ENCODE results near the gene DUSP7. TPM values are rescaled to one million over a fixed set of nuclear protein-coding genes. Genes with fewer than 3 reads are reported as not detected.

DUSP7 gene
- total RNA-seq, 1 donor from 2014 or later = 25.9 TPM

GRCh38 chr3:52040600-52040999 is 15.8 kb downstream of the DUSP7 start:
- Mint-ChIP-seq H3K4me3 (peak overlapping the region; percentile 17), H3K4me1 (ENCODE audit: unreplicated experiment) (peaks cover 32% of the 10 kb centered on the region), H3K27me3 (peaks cover 10% of the 10 kb centered on the region), H3K9me3 (no peaks in the 10 kb centered on the region), H3K27ac (peak overlapping the region; percentile 39), H3K36me3 (no peaks in the 10 kb centered on the region)
- no peak for TF ChIP-seq CTCF (conservative IDR thresholded peaks at IDR 0.05)
- no peak for DNase-seq (ENCODE audit: extremely low spot score, unreplicated experiment)

GRCh38 chr3:52039846-52040245 is 16.5 kb downstream of the DUSP7 start:
- Mint-ChIP-seq H3K4me1 (ENCODE audit: unreplicated experiment) (peaks cover 26% of the 10 kb centered on the region), H3K36me3 (no peaks in the 10 kb centered on the region), H3K27me3 (peaks cover 10% of the 10 kb centered on the region), H3K27ac (no peak overlapping the region), H3K9me3 (no peaks in the 10 kb centered on the region), H3K4me3 (no peak overlapping the region)
- TF ChIP-seq CTCF (conservative IDR thresholded peaks at IDR 0.05) = no peak
- no peak for DNase-seq (ENCODE audit: extremely low spot score, unreplicated experiment)

- peaks cover 10% of the 10 kb centered on the region for H3K27me3 Mint-ChIP-seq
- TF ChIP-seq CTCF (conservative IDR thresholded peaks at IDR 0.05) = no peak
- peaks cover 25% of the 10 kb centered on the region for H3K4me1 Mint-ChIP-seq (ENCODE audit: unreplicated experiment)
- H3K9me3 Mint-ChIP-seq = no peaks in the 10 kb centered on the region
- no peak for DNase-seq (ENCODE audit: extremely low spot score, unreplicated experiment)
- no peaks in the 10 kb centered on the region for H3K36me3 Mint-ChIP-seq
- H3K4me3 Mint-ChIP-seq = no peak overlapping the region
- no peak overlapping the region for H3K27ac Mint-ChIP-seq
Observed at GRCh38 chr3:52039426-52039825, 16.9 kb downstream of the DUSP7 start.

GRCh38 chr3:52038227-52038626 is 18.1 kb downstream of the DUSP7 start:
- H3K4me1 Mint-ChIP-seq (ENCODE audit: unreplicated experiment) = peaks cover 19% of the 10 kb centered on the region
- no peak for DNase-seq (ENCODE audit: extremely low spot score, unreplicated experiment)
- no peaks in the 10 kb centered on the region for H3K36me3 Mint-ChIP-seq
- H3K27ac Mint-ChIP-seq = no peak overlapping the region
- H3K27me3 Mint-ChIP-seq = peaks cover 10% of the 10 kb centered on the region
- no peak for TF ChIP-seq CTCF (conservative IDR thresholded peaks at IDR 0.05)
- no peak overlapping the region for H3K4me3 Mint-ChIP-seq
- H3K9me3 Mint-ChIP-seq = no peaks in the 10 kb centered on the region

GRCh38 chr3:52037291-52037690 is 19.1 kb downstream of the DUSP7 start:
- Mint-ChIP-seq H3K9me3 (no peaks in the 10 kb centered on the region), H3K27me3 (peaks cover 10% of the 10 kb centered on the region), H3K4me1 (ENCODE audit: unreplicated experiment) (peaks cover 19% of the 10 kb centered on the region), H3K4me3 (no peak overlapping the region), H3K27ac (no peak overlapping the region), H3K36me3 (no peaks in the 10 kb centered on the region)
- TF ChIP-seq CTCF (conservative IDR thresholded peaks at IDR 0.05) = no peak
- DNase-seq (ENCODE audit: extremely low spot score, unreplicated experiment) = no peak

GRCh38 chr3:52036829-52037228 is 19.5 kb downstream of the DUSP7 start:
- no peaks in the 10 kb centered on the region for H3K9me3 Mint-ChIP-seq
- TF ChIP-seq CTCF (conservative IDR thresholded peaks at IDR 0.05) = no peak
- DNase-seq (ENCODE audit: extremely low spot score, unreplicated experiment) = no peak
- H3K36me3 Mint-ChIP-seq = no peaks in the 10 kb centered on the region
- H3K27me3 Mint-ChIP-seq = peaks cover 10% of the 10 kb centered on the region
- H3K27ac Mint-ChIP-seq = no peak overlapping the region
- H3K4me1 Mint-ChIP-seq (ENCODE audit: unreplicated experiment) = peaks cover 16% of the 10 kb centered on the region
- no peak overlapping the region for H3K4me3 Mint-ChIP-seq
